ENCODE data around the gene ERN1. TPM values are rescaled to one million over a fixed set of nuclear protein-coding genes. Genes with fewer than 3 reads are reported as not detected.

The ERN1 gene
- total and polyA plus RNA-seq, 2 donors, result 9.1 to 10.0 TPM

DNA sequence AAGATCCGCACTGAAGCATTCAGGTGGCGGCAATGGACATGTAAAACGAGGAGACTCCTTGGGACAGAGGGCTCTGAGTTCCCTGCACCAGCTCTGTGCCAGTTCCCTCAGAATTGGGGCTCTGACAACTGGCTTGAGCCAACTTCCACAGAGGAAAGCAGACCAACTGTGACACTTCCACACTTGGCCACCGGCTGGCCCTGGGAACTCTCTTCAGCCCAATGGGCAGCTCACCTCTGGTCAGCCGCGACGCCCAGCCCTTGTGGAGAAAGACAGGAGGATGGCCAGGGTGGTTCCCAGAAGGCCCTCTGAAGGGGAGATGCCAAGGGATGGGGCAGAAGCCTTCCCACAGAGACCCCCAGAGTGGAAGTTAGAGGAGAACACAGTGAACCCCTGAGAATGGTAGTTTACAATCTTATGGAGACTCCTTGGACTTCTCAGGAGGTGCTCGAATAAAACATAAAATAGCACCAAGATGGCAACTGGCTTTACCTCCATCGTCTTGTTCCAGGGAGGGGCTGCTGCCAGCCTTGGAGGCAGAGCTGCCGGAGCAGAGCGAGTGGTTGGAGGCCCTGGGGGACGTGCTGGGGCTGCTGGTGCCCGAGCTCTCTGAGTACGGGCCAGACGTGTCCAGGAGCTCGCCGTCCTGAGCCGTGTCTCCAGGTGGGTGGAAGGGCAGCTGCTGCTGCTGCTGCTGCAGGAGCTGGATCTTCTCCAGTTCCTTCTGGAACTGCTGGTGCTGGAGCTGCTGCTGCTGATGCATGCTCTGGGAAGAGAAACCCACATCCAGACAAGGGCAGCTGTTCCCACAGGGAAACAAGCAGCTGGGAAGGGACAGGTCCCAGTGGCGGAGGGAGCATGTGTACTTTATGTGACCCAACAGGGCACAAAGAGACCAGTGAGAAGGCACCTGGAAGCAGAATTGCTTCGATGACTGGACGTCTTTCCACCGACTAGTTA lies 74.5 kb downstream of the ERN1 start:
- no peaks in the 10 kb centered on the region for H3K4me1 ChIP-seq (ENCODE audit: insufficient read depth)
- no peak overlapping the region for H3K4me3 ChIP-seq (ENCODE audit: low read depth, low read length)
- peaks cover 3% of the 10 kb centered on the region for H3K36me3 ChIP-seq (ENCODE audit: insufficient read depth)
- no peak for DNase-seq (ENCODE audit: extremely low spot score)
- 94% methylated on average over 22 of the region's 22 CpGs for WGBS
- no peak overlapping the region for H3K27ac ChIP-seq (ENCODE audit: low read depth)

DNA sequence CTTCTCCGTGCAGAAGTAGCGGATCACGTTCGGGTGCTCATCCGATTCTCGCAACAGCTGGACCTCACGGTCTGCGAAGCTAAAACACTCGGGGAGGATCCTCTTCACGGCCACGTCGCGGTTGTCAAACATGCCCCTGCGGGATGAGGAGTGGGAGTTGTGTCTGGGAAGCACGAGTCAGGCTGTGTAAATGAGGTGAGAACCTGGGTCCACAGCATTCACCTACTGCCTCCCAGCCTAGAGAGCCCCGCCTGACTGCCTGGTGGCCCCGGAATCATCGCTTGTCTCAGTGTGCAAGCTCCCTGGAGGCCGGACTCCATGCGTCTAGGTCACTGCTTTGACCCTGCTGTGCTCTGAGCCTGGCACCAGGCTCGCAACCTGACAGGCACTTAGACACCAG lies 75.6 kb downstream of the ERN1 start:
- peaks cover 6% of the 10 kb centered on the region for H3K36me3 ChIP-seq (ENCODE audit: insufficient read depth)
- H3K4me3 ChIP-seq (ENCODE audit: low read depth, low read length), result no peak overlapping the region
- no peaks in the 10 kb centered on the region for H3K4me1 ChIP-seq (ENCODE audit: insufficient read depth)
- DNase-seq (ENCODE audit: extremely low spot score), result no peak
- no peak overlapping the region for H3K27ac ChIP-seq (ENCODE audit: low read depth)
- 95% methylated on average over 21 of the region's 21 CpGs for WGBS

DNA sequence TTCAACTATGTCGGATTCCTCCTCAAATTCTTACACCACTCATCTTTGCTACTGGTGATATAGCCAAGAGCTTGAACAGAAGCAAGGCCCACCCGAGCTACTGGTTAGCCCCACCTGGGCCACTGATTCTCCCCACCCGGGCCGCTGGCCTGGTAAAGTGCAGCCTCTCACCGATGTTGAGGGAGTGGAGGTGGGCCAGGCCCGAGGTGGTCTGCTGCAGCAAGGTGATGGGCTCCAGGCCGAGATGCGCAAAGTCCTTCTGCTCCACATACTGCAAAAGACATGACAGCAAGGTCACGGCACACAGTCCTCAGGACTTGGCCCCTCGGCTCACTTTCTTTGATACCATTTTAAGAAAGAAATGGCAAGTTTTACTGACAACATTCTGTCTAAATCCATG lies 76.8 kb downstream of the ERN1 start:
- 95% methylated on average over 10 of the region's 10 CpGs for WGBS

DNA sequence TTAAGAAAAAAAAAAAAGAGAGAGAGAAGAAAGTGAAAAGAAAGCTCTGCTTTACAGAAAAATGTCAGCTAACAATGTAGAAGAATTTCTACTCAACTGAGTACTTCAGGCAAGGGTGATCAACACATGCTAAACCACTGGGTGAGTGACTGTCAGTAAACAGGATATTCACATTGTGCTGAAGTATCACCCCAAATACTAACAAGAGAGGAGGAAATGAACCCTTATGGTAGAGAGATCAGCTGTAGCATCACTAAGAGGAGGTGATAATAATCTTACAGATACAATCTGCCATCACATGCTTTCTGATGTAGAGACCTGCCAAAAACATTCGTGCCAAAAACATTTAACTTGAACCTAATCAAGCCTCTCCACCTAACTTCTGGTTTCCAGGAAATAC lies 78.8 kb downstream of the ERN1 start:
- no peak overlapping the region for H3K4me3 ChIP-seq (ENCODE audit: low read depth, low read length)
- DNase-seq (ENCODE audit: extremely low spot score), result no peak
- H3K27ac ChIP-seq (ENCODE audit: low read depth), result no peak overlapping the region
- 48% methylated on average over 1 of the region's 1 CpG for WGBS
- H3K4me1 ChIP-seq (ENCODE audit: insufficient read depth), result no peaks in the 10 kb centered on the region
- peaks cover 6% of the 10 kb centered on the region for H3K36me3 ChIP-seq (ENCODE audit: insufficient read depth)

More for the DNA sequence above, 76.8 kb downstream of the ERN1 start:
- Histone ChIP-seq H3K27ac (ENCODE audit: low read depth) (no peak overlapping the region), H3K4me3 (ENCODE audit: low read depth, low read length) (no peak overlapping the region), H3K36me3 (ENCODE audit: insufficient read depth) (peaks cover 6% of the 10 kb centered on the region), H3K4me1 (ENCODE audit: insufficient read depth) (no peaks in the 10 kb centered on the region)
- no peak for DNase-seq (ENCODE audit: extremely low spot score)

DNA sequence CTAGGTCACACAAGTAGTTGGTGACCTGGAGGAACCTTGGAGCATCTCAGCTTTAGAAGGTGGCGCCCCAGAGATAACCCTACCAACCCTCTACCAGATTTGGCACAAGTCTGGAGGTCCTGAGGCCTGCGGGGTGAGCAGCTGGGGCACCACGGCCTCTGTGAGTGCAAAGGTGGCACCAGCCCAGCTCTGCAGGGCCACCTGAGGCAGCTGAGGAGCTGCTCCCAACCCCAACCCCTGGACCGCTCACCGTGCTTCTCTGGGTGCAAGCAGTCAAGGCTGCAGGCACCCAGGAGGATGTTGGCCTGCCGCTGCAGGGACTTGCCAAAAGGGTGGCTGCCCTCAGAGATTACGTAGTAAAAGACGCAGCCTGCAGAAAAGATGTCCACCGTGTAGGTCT lies 81.1 kb downstream of the ERN1 start:
- no peaks in the 10 kb centered on the region for H3K4me1 ChIP-seq (ENCODE audit: insufficient read depth)
- no peak for DNase-seq (ENCODE audit: extremely low spot score)
- 95% methylated on average over 9 of the region's 9 CpGs for WGBS
- no peak overlapping the region for H3K27ac ChIP-seq (ENCODE audit: low read depth)
- no peak overlapping the region for H3K4me3 ChIP-seq (ENCODE audit: low read depth, low read length)
- H3K36me3 ChIP-seq (ENCODE audit: insufficient read depth), result peaks cover 6% of the 10 kb centered on the region

DNA sequence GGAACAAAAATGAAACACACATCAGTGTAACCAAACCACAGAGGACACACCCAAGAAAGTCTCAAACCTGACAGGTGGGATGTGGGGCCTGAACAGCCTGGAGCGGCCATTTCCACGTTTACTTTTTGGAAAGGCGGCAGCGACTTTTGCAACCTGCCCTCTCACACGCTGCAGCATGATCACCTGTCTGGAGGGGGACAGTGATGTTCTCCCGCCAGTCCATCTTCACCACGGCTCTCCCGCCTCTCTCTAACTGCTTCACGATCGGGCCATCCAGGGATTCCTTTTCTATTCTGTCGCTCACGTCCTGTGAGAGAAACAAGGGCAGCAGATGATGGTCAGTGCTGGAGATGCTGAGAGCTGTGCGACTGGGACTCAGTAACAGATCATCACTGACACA lies 84.8 kb downstream of the ERN1 start:
- peaks cover 3% of the 10 kb centered on the region for H3K36me3 ChIP-seq (ENCODE audit: insufficient read depth)

DNA sequence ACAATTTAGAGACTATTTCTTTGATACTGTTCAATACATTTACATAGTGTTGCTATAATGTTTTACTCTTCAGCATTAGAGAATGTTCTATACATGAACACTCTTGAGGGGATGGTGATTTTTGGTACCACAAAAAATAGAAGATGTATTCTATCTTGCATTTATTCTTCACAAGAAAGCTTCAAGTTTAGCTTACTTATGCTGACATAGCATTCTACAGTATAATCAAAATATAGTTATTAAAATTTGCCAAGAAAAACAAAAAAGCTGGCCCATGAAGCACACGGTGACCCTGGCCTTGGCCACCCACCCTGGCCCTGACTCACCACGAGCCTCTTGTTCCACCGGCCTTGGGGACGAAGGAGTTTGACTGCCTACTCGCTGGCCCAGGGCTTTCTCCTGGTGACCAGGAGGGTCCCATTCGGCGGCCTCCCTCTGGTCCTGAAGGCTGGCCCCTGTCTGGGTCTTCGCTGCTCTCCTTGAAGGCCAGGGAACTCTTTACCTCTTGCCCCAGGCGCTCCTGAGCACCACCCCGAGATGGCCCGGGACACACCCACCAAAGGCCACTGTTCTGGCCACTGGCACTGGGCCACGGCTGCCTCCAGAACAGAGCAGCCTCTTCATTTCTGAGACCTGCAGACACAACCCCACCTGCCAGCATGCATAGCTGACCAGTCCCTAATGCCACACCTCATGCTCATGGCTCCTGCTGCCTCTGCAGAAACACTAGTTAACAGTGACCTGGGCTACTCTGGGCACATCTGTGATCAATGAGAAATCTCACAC lies 87.1 kb downstream of the ERN1 start:
- H3K27ac ChIP-seq (ENCODE audit: low read depth), result no peak overlapping the region
- DNase-seq (ENCODE audit: extremely low spot score), result no peak
- no peak overlapping the region for H3K4me3 ChIP-seq (ENCODE audit: low read depth, low read length)
- no peaks in the 10 kb centered on the region for H3K4me1 ChIP-seq (ENCODE audit: insufficient read depth)
- H3K36me3 ChIP-seq (ENCODE audit: insufficient read depth), result peaks cover 1% of the 10 kb centered on the region
- 86% methylated on average over 12 of the region's 12 CpGs for WGBS

More for the DNA sequence above, 84.8 kb downstream of the ERN1 start:
- Histone ChIP-seq H3K27ac (ENCODE audit: low read depth) (no peak overlapping the region), H3K4me3 (ENCODE audit: low read depth, low read length) (no peak overlapping the region), H3K4me1 (ENCODE audit: insufficient read depth) (no peaks in the 10 kb centered on the region)
- DNase-seq (ENCODE audit: extremely low spot score), result no peak
- 87% methylated on average over 13 of the region's 13 CpGs for WGBS

DNA sequence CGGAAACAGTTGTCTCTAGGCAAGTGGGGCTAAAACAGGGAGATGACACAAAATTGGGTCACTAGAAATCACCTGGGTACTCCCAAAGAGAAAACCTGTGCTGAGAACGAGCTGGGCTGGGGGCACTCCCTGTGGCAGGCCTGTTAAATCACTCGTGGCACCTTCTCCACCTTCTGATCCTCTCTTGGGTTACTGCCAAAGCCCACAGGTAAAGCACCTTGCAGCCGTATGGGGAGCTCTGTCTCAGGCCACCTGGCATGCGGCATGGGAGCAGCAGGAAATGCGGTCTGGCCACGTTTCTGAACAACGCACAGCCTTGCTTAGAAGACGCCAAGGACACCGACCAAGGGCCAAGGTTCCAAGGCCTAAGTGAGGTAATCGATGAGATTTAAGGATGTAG lies 88.0 kb downstream of the ERN1 start:
- 71% methylated on average over 11 of the region's 11 CpGs for WGBS
- DNase-seq (ENCODE audit: extremely low spot score), result no peak
- Histone ChIP-seq H3K36me3 (ENCODE audit: insufficient read depth) (peaks cover 1% of the 10 kb centered on the region), H3K4me1 (ENCODE audit: insufficient read depth) (no peaks in the 10 kb centered on the region), H3K27ac (ENCODE audit: low read depth) (no peak overlapping the region), H3K4me3 (ENCODE audit: low read depth, low read length) (no peak overlapping the region)

DNA sequence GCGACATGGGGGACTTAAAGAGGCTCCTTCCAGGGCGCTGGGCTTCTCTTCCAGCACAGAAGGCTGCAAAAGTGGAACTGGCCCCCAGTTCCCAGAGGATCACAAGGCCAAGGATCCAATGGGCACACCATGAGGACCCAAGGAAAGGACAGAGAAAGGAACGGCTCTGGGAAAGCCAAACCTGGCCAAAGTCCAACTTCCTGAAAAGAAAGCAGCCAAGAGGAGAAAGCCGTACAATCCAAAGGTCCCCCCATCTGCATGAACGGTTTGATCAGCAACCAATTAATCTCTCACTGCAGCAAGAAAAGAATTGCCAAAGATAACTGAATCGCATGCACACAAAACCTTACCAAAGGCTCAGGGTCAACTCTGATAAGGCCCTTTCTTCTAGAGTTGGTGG lies 89.7 kb downstream of the ERN1 start:
- no peak overlapping the region for H3K4me3 ChIP-seq (ENCODE audit: low read depth, low read length)
- WGBS, result 73% methylated on average over 6 of the region's 6 CpGs
- H3K4me1 ChIP-seq (ENCODE audit: insufficient read depth), result no peaks in the 10 kb centered on the region
- H3K36me3 ChIP-seq (ENCODE audit: insufficient read depth), result peaks cover 1% of the 10 kb centered on the region
- H3K27ac ChIP-seq (ENCODE audit: low read depth), result no peak overlapping the region
- no peak for DNase-seq (ENCODE audit: extremely low spot score)

DNA sequence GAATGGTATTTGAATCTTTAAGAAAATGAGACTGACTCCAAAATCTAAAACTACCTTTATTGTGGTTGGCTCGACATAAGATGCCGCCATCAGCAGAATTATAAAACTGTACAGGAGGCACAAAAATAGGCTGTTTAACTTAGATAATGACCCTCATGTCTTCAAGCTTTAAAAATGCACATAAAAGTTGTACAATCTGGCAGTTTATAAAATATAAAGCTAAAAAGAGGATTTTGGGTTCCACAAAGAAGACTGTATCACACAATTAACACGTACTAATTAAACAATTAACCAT lies 90.9 kb downstream of the ERN1 start:
- DNase-seq (ENCODE audit: extremely low spot score), result no peak
- 87% methylated on average over 3 of the region's 3 CpGs for WGBS
- Histone ChIP-seq H3K27ac (ENCODE audit: low read depth) (no peak overlapping the region), H3K4me1 (ENCODE audit: insufficient read depth) (no peaks in the 10 kb centered on the region), H3K36me3 (ENCODE audit: insufficient read depth) (peaks cover 1% of the 10 kb centered on the region), H3K4me3 (ENCODE audit: low read depth, low read length) (no peak overlapping the region)

DNA sequence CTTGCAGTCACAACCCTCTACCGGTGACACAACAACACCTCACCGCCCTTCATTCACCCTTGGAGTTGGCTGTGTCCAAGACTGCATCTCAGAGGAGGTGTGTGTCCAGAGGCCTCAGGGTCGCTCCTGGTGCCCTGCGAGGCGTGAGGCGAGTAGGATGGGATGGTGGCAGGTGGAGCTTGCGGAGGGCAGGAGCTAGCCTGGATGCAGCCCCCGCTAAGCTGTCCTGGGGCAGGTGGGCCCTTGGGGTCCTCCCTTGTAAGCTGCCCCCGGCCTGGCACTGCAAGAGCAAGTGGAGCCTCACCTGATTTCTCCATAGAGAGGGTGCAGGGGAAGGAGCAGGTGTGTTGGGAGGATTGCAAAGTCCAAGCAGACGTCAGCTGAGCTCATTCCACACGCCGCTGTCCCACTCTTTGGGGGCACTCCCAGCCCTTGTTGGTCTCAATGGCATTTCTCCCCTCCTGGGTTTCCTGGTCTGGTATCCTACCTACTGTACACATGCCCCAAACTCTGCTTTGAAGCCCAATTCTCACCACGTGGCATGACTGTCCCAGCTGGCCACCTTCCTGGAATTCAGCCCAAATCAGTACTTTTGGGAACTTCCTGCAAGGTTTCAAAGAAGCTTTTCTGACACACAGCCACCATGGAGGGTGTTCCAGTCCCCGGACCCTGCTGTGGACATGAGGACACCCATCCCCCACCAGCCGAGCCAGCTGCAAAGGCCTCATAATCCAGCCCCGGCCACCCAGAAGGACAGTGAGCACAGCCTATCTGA lies 91.4 kb downstream of the ERN1 start:
- H3K36me3 ChIP-seq (ENCODE audit: insufficient read depth), result peaks cover 1% of the 10 kb centered on the region
- no peak for DNase-seq (ENCODE audit: extremely low spot score)
- no peaks in the 10 kb centered on the region for H3K4me1 ChIP-seq (ENCODE audit: insufficient read depth)
- whole genome bisulfite sequencing, result 85% methylated on average over 16 of the region's 16 CpGs
- H3K4me3 ChIP-seq (ENCODE audit: low read depth, low read length), result no peak overlapping the region
- no peak overlapping the region for H3K27ac ChIP-seq (ENCODE audit: low read depth)

DNA sequence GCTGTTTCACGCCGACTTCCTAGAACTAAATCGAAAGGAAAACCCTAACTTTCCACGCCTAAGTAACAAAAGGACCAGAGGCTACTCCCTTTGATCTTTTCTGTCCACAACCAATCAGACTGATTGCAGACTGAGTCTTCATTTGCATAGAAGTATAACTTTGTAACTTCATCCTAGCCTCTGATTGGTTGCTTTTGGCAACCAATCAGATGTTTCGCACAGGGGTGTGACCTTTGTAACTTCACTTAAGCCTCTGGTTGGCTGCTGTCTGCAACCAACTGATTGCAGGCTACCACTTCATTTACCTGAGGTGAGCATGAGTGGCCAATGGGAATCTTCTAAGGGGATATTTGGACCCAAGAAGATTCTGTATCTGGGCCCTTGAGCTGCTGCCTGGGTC lies 92.1 kb downstream of the ERN1 start:
- DNase-seq (ENCODE audit: extremely low spot score), result no peak
- no peak overlapping the region for H3K27ac ChIP-seq (ENCODE audit: low read depth)
- no peak overlapping the region for H3K4me3 ChIP-seq (ENCODE audit: low read depth, low read length)
- H3K4me1 ChIP-seq (ENCODE audit: insufficient read depth), result no peaks in the 10 kb centered on the region
- peaks cover 1% of the 10 kb centered on the region for H3K36me3 ChIP-seq (ENCODE audit: insufficient read depth)
- 98% methylated on average over 5 of the region's 5 CpGs for WGBS

DNA sequence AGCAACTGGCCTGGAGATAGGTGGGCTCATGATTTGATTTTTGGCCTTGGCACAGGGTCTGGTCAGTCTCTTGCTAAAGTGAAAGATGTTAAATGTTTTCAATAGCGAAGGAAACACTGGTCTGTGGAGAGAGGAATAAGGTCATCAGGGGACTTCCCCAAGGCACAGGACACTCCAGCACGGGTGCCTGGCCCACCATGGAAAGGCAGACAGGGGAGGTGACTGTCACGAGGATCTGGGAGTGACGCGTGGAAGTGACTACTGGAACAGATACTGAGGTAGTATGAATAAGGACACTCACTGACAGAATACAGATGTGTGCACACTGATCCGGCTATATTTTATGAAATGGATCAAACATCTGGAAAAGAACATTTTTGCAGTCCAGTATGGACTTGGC lies 92.8 kb downstream of the ERN1 start:
- DNase-seq (ENCODE audit: extremely low spot score), result no peak
- WGBS, result 86% methylated on average over 6 of the region's 6 CpGs
- no peak overlapping the region for H3K27ac ChIP-seq (ENCODE audit: low read depth)
- no peak overlapping the region for H3K4me3 ChIP-seq (ENCODE audit: low read depth, low read length)
- peaks cover 1% of the 10 kb centered on the region for H3K36me3 ChIP-seq (ENCODE audit: insufficient read depth)
- H3K4me1 ChIP-seq (ENCODE audit: insufficient read depth), result no peaks in the 10 kb centered on the region
